SKM-1 treated with dmso at 0.1 percent for 144 hours (cell line): ENCODE measurements around the gene LTF.

Experiments
- DNase-seq: peaks from one replicate; lab custom pipeline; 2025; ENCODE audit not compliant: unreplicated experiment; lab: John Stamatoyannopoulos, UW

Gene LTF

DNA sequence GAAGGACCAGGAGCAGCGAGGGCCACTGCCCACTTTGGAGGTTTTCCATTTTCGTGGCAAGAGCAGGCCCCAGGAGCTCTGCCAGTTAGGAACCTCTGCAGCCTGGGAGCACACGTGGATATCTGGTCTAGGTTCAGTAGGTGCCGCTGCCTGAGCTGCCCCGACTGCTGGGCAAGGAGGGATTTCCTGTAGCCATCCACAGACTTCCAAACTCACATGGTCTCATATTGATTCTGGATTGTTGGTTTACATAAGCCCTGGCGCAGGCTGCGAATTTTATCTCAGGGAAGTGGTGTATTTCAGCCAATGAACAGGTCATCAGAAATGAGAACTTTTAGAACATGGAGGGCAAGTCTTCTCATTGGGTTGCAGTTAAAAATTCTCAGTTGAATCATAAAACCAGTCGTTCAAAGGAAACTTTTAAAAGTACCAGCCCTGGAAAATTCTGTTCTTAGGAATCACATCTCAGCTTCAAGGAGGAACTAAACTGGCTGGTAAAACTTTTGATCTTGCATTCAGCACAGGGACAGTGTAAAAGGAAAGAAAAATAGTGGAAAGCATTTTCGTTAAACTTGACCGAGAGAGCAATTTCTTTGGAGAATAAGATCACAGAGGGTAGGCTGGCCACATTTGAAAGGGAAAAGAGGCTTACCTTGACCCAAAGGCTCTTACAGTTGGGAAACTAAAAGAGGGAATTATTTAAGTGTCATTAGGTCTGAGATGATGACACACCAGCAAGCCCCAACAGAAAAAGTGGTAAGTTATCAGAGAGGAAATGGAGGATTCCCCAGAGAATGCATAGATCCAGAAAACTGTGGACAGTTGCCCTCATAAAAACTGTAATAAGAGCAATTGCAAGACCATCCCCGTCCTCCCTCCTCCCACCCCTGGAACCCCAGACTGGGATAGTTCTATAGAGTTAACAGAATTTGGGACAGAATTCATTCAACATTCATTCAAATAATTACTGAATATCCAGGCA, 26.7 kb upstream of the LTF start:
- DNase-seq, result no peak

DNA sequence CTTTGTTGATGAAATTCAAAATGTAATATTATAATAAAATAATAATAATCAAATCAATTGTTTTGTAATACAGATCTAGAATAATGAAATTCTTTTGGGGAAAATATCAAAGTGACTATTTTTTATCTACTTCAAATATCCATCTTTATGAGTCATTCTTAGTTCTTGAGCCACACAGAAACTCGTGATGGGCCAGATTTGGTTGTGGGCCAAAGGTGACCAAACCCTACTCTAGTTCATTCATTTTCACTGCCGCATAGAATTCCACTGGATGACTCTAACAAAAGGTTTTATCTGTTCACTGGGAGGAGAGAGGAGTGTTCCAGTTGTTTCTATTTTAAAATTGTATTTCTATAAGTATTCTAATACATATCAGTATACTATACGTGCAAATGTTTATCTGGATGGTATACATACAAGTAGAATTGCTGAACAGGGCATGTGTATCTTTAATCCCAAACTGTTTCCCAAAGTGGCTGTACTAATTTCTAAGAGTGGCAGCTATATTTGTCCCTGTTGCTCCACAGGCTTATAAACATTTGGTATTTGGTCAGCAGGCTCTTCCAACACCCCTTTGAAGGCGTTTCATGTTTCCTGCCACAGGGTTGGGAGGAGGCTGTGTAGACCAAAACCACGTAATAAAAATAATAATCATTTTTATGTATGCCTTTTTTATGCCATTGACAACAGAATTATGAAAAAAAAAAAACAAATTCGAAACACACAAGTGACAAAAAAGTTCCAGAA, 25.8 kb upstream of the LTF start:
- DNase-seq, result no peak

DNA sequence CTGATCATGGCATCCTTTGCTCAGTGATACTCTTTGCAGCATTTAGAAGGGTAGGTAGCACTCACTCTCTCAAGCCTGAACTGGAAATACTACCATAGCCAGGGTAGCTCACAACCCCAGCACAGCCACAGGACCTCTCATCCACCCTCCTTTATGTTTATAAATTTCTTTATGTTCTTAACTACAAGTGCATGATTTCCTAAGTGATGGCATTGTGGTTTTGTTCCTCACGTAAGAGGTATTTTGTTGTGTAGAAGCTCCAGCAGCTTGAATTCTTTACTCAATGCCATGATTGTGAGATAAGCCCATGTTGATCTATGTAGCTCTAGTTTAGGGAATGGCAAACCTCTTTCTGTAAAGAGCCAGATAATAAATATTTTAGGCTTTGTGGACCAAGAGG, 25.2 kb upstream of the LTF start:
- no peak for DNase-seq

DNA sequence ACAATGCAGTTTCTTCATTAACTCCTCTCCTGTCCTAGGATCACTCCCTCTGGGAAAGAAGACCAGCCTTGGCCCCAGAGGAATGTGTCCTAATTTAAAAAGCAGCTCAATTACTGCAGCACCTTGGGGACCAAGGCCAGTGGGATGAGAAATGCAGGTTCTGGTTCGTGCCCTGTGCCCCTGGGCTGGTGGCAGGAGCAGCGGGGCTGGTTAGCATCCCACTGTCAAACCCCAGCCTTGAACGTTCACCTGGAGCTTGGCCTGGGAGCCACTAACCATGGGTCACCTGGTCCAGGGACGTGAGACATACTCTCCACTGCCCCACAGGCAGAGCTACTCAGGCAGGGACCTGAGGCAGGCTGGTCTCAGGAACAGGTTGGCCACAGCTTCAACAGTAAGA, 24.7 kb upstream of the LTF start:
- no peak for DNase-seq

DNA sequence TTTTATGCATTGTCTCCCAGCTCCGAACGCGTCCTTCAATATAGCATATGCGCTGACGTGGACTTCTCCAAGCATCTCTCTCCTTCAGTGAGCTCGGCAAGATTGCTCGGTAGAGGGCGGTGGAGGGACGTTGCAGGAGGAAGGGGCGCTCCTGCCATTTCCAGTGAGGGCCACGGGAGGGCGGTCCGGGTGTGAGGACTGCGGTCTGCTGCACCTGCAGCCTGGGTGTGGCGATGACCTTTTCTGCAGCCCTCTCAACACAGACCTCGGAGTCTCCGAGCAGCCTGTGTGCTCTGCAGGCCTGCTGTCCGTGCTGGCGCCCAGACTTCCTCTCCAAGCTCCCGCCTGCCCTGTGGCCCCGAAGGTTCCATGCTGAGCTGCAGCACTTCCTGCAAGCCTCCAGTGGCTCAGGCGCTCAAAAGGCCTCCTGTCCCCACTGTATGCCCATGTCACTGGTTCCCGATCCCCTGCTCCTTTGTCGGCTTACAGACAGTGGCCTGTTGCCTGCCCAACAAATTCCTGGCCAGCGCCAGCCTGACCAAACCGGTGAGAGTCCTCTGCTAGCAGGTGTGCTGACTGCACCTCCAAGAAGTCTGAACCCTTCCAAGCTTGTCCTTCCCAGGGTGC, 24.1 kb upstream of the LTF start:
- DNase-seq, result peak; percentile 92

DNA sequence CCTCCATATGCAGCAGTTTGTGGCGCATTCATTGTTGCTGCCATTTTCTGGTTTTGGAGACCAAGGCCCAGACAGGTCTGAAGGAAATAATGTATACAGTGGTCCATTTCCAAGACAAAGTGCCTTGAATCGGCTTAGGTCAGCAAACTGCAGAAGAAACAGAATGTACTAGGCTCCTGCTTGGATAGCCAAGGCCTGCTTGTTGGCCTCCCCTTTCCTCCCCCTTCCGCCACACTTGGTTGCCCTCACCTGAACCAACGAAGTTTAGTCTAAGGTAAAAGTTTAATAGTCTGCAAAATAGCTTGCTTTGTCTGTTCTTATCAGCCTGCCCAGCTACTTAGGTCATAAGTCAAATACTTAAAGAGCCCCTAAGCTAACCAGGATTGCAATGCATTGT, 21.1 kb upstream of the LTF start:
- no peak for DNase-seq

DNA sequence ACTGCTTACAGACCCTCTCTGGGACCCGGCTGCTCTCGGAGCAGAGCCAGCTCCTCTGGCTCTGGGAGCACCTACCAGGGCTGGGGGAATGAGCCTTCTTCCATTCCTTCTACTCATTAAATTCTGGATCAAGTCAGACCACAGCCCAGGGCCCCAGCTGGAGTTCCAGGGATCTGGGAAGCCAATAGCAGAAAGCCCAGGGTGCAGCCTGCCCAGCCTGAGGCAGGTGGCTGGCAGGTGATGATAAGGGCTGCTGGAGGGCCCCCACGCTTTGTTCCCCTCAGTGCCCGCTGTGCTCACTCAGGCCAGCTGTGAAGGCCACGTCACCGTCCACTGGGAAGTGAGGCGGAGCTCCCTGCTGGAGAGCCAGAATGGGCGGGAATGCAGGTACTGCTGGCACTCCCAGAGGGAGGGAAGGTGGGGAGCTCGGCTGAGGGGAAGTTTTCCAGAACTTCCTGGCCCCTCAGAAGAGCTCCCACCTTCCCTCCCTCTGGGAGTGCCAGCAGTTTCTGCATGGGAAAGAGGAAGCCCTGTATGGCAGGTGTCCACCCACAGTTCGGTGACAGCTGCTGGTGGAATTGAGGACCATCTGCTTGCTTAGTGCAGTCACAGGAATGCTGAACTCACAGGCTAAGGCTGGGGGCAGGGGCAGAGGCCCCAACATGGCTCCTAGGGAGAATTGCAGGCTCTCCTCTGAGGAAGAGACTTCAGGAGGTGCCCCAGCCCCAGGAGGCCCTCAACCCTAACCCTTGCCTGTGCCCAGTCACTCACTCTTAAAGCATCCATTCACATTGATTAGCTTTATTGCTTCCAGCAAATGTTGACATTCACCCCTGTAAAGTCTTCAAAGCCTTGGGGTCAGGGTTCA, 20.4 kb upstream of the LTF start:
- DNase-seq, result no peak

DNA sequence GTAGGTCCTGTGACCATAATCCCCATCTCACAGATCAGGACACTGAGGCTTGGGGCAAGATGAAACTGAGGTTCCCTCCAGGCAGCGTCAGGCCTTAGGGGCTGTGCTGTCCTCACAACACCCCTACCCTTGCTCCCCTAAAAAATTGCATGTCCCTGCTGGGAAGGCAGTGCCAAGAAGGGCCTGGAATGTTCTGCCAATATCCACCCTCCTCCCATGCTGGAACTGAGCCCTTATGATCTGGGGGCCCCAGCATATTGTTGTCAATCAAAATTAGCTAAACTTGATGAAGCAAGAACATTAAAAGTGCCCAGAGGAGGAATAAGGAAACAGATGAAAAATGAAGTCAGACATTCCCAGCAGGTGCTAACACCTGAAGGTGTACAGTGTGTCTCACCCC, 19.7 kb upstream of the LTF start:
- no peak for DNase-seq

DNA sequence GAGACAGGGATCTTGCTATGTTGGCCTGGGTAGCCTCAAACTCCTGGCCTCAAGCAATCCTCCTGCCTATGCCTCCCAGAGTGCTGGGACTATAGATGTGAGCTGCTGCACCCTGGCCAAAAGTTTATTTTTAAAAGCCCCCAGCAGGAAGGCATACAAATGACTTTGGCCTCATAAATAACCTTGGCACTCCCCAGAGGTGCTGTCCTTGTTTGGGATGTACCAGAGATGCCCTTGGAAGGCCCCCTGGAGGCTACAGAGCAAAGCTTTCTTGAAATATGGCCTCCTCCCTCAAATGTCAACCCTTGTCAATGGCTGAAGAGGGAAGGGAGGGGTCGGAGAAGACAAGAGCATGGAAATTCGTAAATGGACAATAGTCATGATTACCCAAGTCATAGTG, 19.1 kb upstream of the LTF start:
- no peak for DNase-seq

DNA sequence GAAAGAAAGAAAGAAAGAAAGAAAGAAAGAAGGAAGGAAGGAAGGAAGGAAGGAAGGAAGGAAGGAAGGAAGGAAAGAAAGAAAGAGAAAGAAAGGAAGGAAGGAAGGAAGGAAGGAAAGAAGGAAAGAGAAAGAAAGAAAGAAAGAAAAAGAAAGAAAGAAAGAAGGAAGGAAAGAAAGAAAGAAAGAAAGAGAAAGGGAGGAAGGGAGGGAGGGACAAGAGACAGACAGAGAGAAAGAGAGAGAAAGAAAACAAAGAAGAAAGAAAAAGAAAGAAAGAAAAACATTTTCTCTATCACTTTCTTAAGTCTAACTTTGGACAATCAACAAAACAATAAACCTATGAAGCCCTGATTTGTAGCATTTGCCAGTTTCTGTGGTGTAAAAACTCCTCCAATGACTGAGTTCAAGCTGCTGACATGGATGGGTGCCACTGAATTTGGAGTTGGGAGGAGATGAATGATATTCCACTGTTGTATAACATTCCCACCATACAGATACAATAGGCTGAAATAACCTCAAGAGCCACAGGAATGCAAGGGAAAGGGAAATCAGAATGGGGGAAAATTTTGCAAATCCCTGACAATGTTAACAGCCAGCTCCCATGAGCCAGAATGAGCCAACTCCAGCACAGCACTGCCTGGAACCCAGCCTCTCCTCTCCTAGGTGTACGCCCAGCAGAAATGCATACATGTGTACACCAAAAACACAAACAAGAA, 18.1 kb upstream of the LTF start:
- no peak for DNase-seq

DNA sequence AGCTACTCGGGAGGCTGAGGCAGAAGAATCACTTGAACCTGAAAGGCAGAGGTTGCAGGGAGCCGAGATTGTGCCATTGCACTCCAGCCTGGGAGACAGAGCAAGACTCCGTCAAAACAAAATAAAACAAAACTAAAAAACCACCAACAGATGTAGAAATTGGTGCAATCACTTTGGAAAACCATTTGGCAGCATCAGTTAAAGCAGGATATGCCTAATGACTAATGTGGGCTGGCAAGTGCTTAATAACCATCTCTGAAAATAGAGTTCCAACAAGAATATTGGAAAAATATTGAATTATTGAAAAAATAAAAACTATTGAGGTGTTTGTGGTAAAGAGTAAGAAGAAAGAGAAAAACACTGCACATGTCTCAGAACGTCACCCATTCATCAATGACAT, 16.9 kb upstream of the LTF start:
- no peak for DNase-seq

DNA sequence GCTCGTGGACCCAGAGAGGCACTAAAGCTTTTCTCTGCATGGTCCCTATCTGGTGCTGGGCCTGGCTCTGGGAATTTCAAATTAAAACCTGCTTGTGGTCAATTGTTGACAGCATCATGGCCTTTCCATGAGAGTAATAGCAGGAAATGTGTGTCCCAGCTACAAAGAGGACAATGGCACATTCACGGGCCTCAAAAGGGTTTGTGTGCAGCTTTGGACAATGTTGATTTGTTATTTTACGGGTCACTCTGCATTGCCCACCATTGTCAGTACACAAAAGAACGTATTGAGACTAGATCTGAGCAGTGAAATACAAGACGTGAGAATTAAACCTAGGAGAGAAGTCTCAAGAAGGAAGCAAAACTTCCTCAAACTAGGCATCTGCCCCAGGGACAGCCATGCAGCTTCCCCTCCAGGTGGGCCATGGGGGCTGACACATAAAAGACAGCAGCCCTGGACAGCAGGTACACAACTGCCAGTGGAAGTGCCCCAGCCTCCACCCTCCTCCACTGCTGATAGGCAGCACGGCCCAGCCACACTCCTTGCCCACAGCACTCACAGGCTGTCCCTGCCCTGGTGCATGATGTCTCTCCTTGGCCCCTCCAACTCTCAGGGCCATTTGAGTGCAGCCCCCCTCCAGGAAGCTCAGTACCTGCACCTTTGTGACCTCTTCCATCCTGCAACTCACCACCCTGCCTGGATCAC, 15.9 kb upstream of the LTF start:
- DNase-seq, result no peak

DNA sequence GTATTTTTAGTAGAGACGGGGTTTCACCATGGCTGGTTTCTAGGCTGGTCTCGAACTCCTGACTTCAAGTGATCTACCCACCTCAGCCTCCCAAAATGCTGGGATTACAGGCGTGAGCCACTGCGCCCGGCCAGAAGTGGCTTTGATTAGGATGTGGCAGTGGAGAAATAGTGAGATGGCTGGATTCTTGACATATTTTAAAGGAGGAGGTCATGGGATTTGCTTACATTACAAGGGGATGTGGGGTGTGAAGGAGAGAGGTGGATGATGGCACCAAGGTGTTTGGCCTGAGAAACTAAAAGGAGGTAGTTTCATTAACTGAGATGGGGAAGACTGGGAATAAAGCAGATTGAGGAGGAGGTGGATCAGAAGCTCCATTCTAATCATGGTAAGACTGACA, 15.0 kb upstream of the LTF start:
- no peak for DNase-seq

DNA sequence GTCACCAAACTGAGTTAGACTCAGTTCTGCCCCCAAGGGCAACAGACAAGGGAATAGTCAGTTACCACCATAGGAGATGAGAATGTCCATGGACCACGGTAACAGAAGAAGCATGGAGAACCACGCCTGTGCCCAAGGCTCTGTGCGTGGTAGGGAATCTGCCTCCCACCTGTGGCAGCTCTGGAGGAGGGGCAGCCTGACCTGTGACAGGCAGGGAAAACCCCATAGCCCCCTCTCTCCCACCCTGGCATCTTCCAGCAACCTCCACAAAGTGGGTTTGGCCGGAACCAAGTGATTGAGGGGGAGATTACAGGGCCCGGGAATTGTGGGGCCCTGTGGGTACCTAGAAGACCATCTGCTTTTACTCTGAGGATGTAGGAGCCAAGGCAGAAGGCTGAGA, 14.3 kb upstream of the LTF start:
- no peak for DNase-seq

DNA sequence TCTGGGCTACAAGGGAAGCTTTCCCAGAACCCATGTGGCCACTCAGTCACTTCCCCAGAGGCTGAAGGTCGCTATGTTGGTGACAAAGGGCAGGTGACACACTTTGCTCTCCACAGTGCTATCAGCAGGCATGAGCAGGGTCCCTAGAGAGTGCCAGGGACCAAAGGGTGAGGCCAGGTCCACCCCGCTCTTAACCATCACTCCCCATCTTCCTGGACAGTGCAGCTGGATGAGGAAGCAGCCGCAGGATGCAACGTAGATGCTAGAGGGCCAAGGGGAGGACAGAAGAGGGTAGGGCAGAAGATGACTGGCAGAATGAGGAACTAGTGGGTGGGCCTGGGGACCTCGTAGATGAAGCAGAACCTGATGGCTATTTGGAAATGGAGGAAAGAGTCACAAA, 13.6 kb upstream of the LTF start:
- peak; percentile 72 for DNase-seq

DNA sequence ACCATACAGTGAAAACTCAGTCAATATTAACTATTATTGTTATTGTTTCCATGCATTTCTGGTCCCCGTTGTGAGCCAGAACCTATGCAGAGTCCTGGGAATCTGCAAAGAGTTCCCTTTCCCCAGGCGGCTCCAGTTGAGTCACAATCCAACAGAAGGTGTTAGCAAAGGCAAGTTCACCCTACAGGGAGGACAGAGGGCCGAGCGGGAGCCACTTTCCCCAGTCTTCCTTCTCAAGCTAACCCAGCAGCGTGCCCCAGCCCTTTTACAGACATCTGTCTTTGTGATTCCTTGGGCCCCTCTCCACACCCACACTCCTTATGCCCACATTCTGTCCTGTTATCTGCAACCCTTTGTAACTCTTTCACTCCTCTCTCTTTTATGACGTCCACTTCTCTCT, 13.1 kb upstream of the LTF start:
- no peak for DNase-seq

DNA sequence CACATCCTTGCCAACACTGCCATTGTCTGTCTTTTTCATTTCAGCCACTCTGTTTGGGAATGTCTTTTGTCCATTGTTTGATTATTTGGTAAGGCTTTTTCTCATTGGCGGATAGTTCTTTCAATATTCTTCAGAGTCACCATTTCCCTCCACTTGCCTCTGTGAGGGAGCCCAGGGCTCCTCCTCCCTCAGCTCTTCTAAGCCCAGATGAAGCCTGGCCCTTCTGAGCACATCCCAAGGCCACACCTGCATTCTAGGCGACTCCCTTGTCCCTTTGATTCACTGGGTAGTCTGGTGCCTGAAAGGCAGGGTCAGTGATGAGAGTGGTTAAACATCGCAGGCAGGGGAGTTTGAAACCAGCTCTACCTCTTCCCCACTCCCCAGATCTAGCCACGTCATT, 12.4 kb upstream of the LTF start:
- no peak for DNase-seq

DNA sequence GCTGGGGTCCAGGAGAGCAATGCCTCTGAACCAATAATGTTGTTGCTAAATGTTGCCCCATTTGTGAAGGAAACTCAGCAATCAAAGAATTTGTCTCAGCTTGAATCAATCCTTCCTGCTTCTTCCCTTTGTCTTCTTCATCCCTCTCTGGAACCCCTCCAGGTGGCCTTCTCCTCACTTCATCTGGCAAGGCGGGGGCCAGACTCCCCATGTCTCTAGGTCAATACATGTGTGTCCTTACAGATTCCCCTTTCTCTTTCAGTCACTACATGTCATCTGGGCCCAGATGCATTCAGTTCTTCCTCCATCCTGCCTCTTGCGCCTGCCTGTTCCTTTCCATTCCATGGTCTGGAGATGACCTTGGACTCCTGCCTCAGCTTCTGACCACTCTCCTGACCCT, 8.0 kb upstream of the LTF start:
- no peak for DNase-seq

DNA sequence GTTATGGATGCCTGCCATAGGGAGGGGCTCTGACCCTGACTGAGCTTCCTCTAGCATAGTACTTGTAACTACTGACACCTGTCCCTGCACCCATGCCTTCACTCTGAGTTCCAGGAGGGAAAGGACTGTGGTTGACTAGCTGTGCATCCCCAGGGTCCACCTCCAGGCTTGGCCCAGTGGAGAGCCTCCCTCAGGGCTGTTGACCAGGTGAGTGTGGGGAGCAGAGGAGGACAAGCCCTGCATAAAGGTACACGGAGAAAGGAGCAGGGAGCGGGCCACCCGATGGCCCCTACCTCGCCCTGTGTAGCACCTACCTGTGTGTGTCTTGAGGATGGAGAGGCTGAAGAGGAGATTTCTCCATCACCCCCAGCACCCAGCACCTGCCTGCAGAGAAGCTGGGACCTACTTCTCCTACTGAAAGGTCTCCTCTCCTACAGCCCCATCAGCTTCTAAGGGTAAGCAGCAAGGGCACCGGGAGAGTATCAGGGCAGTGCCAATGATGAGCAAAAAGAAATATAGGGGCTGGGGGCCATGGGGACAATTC, 6.7 kb upstream of the LTF start:
- DNase-seq, result no peak
